AG09309 (cell line): ENCODE measurements around the gene WDR55.
A peak's percentile ranks its signal among the peaks of the same experiment; 100 is the strongest.
"Not testable (repeated sequence)": the region's sequence is repeated elsewhere in the genome, so short reads cannot be mapped to it uniquely, and the experiment has no call there.

Experiments
- DNase-seq: peaks from one replicate; pipeline ENCODE4 v3.0.0-alpha.2; 2010; ENCODE audit warnings: low read depth
- H3K4me3 ChIP-seq: 2 replicates; pipeline ENCODE4 v1.5.1; 2011; ENCODE audit warnings: mild to moderate bottlenecking, low read depth, low read length, moderate library complexity; ENCODE audit not compliant: control insufficient read depth
- TF ChIP-seq, protein P1 (sequence below): IDR thresholded peaks from 2 replicates; pipeline ENCODE4 v1.5.1; 2011; ENCODE audit warnings: mild to moderate bottlenecking, low read depth, low read length, inconsistent platforms; ENCODE audit not compliant: insufficient read depth, control insufficient read depth; ENCODE audit errors: missing control alignments

Gene WDR55

GRCh38 chr5:140713562-140714094 is 48.9 kb downstream of the WDR55 start:
- TF ChIP-seq, protein P1, sequence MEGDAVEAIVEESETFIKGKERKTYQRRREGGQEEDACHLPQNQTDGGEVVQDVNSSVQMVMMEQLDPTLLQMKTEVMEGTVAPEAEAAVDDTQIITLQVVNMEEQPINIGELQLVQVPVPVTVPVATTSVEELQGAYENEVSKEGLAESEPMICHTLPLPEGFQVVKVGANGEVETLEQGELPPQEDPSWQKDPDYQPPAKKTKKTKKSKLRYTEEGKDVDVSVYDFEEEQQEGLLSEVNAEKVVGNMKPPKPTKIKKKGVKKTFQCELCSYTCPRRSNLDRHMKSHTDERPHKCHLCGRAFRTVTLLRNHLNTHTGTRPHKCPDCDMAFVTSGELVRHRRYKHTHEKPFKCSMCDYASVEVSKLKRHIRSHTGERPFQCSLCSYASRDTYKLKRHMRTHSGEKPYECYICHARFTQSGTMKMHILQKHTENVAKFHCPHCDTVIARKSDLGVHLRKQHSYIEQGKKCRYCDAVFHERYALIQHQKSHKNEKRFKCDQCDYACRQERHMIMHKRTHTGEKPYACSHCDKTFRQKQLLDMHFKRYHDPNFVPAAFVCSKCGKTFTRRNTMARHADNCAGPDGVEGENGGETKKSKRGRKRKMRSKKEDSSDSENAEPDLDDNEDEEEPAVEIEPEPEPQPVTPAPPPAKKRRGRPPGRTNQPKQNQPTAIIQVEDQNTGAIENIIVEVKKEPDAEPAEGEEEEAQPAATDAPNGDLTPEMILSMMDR: no peak
- DNase-seq: no peak
- no peak overlapping the region for H3K4me3 ChIP-seq

DNA sequence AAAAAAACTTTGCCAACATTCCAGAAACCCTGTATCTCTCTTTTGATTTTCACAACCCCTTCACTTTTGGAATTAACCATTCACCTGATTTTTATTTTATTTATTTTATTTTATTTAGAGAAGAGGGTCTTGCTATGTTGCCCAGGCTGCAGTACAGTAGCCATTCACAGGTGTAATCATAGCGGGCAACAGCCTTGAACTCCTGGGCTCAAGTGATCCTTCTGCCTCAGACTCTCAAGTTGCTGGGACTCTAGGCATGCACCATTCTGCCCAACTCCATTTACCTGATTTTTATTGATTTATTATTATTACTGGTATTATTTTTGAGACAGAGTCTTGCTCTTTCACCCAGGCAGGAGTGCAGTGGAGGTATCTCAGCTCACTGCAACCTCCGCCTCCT is 51.5 kb downstream of the WDR55 start:
- not testable (repeated sequence) for DNase-seq, H3K4me3 ChIP-seq

- H3K4me3 ChIP-seq: peak overlapping the region; percentile 19; the same call in 1 of the 2 replicates
- DNase-seq: no peak
- TF ChIP-seq, protein P1: no peak
Observed at GRCh38 chr5:140718266-140718592, 53.5 kb downstream of the WDR55 start.

- not testable (repeated sequence) for H3K4me3 ChIP-seq, DNase-seq
Observed at GRCh38 chr5:140720738-140721137, 56.0 kb downstream of the WDR55 start.

- not testable (repeated sequence) for H3K4me3 ChIP-seq, DNase-seq
Observed at GRCh38 chr5:140721395-140721794, 56.7 kb downstream of the WDR55 start.
